SIG-M5 treated with dmso at 0.1 percent for 504 hours (cell line): Measurements from ENCODE around the gene SPCS2.

Experiments used
- DNase-seq: peaks from one replicate; lab custom pipeline; 2025; ENCODE audit not compliant: unreplicated experiment; lab: John Stamatoyannopoulos, UW

SPCS2 gene

DNA sequence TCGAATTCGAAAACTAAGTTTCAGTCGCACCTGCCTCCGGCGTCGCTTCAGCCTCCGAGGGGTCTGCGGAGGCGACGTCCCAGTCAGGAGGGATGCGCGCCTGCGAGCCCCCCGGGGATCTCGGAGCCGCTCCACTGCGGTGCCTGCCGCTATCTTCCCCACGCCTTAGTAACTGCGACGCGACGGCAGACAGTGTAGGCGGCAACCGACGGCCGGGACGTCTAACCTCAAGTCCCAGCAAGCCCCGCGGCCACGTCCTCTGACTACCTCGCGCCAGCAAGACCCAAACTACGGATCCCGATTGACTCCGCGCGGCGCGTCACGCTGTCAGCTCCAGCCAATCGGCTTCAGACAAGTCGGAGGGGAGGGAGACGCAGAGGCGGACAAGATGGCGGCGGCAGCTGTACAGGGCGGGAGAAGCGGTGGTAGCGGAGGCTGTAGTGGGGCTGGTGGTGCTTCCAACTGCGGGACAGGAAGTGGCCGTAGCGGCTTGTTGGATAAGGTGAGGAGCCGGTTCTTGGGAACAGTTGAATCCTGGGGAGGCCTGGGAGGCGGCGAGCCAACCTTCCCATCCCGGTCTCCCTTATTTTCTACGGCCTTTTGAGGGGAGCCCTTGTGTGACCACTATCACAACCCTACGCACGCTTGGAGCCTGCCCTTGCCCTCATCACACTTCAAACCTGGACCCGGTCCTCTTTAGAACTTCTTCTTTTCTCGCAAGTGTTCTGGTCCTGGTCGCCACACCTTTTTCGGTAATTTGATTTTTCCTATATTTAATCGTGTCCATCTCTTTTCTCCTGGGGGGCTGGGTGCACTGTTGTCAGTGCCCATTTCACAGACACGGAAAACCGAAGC lies at the start of gene SPCS2, which contains the start of gene XRRA1:
SPCS2 (plus strand) TSS at position 369 of the 855 bp plus-strand sequence; CDS start at position 389, 20 bp downstream.
XRRA1 (minus strand) TSS at position 194 of the 855 bp plus-strand sequence. CDS start 8,213 bp downstream, outside the sequence.
- peak; percentile 98 for DNase-seq

- no peak for DNase-seq
These were observed 46.7 kb upstream of the SPCS2 start for GRCh38 chr11:74902342-74902741.

GRCh38 chr11:74905326-74905725 lies 43.7 kb upstream of the SPCS2 start:
- no peak for DNase-seq

- no peak for DNase-seq
These were observed 39.7 kb upstream of the SPCS2 start for GRCh38 chr11:74909385-74909784.

DNA sequence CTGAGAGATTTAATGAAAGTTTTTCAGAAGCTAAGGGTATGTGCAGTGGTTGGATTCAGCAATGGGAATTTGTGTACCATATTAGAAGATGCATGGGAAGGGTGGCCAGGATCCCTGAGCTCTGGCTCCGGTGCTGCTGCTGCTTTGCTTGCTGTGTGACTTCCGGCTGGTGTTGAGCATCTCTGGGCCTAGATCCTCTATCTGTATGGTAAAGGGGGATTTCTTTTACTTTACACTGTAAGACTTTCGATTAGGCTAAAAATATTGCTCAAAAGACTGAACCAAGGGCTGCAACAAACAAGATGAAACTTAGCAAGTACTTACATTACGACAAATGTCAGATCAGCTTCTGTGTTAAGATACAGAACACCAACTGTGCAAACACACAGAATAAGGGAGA lies 39.3 kb upstream of the SPCS2 start:
- no peak for DNase-seq

DNA sequence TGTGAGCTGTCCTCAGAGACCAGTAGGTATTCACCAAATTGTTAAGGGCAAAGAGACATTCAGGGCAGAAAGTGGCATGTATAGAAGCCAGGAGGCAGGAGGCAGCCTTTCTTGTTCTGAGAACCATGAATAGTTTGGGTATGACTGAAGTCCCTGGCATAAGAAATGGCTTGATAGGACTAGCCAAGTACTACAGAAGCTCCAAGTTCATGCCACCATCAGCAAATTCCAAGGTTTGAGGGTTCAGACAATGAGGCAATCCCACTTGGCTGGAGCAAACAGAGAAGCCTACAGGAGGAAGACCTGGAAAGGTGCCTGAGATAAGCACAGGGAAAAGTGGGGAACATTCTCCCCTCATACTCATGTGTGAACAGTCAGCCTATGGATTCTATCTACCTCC lies 25.9 kb upstream of the SPCS2 start:
- no peak for DNase-seq

GRCh38 chr11:74925281-74925680 lies 23.8 kb upstream of the SPCS2 start:
- no peak for DNase-seq

- no peak for DNase-seq
These were observed 22.6 kb upstream of the SPCS2 start for GRCh38 chr11:74926304-74927030.

DNA sequence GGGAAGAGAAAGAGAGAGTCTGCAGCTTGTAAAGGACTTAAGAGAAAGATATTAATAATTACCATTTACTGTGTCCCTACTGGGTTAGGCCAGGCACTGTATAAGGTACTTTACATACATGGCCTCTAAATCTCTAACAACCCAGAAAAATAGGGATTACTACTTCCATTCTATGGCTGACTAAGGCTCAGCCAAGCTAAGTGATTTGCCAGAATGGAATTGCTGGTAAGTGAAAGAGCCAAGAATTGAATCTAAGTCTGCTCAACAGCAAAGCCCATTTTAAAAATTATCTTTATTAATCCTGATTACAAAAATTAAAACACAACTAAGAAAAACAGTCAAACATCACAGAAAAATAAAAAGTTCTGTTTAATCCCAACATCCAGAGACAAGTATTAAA lies 21.6 kb upstream of the SPCS2 start:
- DNase-seq = no peak

GRCh38 chr11:74929431-74930363 lies 19.4 kb upstream of the SPCS2 start:
- DNase-seq = peak; percentile 84

GRCh38 chr11:74932169-74932568 lies 16.9 kb upstream of the SPCS2 start:
- DNase-seq = no peak

- DNase-seq = no peak
These were observed 16.3 kb upstream of the SPCS2 start for GRCh38 chr11:74932797-74933196.

- no peak for DNase-seq
These were observed 15.3 kb upstream of the SPCS2 start for GRCh38 chr11:74933765-74934164.

GRCh38 chr11:74935285-74935684 lies 13.8 kb upstream of the SPCS2 start:
- no peak for DNase-seq

DNA sequence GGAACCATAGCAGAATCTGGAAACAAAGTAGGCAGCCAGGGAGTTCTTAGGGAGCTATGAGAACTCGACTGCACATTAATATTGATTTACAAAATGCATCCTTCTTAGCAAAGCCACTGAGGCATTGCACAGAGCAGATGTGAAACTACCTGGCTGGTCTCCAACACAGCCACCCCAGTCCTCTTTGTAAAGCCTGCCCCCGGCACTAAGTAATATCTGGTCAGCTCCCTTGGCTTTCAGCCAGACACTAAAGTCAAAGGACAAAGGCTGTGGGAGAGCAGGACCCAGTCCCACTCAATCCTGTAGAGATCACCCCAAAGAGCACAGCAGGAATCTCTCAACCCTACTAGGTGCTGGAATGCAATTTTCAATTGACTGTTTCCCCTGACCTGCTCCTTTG lies 13.0 kb upstream of the SPCS2 start:
- DNase-seq = no peak

- no peak for DNase-seq
These were observed 12.1 kb upstream of the SPCS2 start for GRCh38 chr11:74936976-74937375.

GRCh38 chr11:74937696-74938475 lies 11.2 kb upstream of the SPCS2 start:
- no peak for DNase-seq

- no peak for DNase-seq
These were observed 7.6 kb upstream of the SPCS2 start for GRCh38 chr11:74941492-74941891.

GRCh38 chr11:74942073-74942759 lies 6.8 kb upstream of the SPCS2 start:
- DNase-seq = no peak

GRCh38 chr11:74948546-74948897 lies 544 bp upstream of the SPCS2 start:
- DNase-seq = peak; percentile 26
